GM18861 (cell line): ENCODE measurements around the gene ESRRG.

Source experiments
- ATAC-seq: cut with Tn5 transposase; IDR thresholded peaks from one replicate; pipeline ENCODE4 v1.9.1; 2021; ENCODE audit not compliant: unreplicated experiment

ESRRG gene

GRCh38 chr1:216723274-216723780 is at the start of gene ESRRG:
Gene ESRRG, minus strand, starts transcription at chr1:216723429. Its CDS starts 130 bp downstream, at chr1:216723299.
- ATAC-seq: no peak

DNA sequence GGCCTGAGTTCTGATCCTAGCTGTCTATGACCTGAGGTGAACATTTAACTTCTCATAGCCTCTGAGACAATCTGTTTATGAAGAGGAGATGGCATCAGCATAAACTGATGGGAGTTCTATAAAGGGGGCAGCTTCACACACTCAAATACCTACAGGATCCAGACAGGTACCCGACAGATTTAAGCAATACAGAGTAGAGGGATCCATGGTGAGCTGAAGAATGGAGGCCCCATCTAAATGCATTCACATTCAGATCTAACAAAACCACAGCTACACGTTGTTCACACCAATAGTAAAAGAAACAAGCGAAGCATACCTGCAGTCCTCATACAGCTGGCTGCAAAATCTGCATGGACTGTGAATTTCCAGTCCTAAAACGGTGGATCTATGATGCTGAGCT is 48.7 kb upstream of the ESRRG start:
- no peak for ATAC-seq

GRCh38 chr1:216766633-216767327 is 43.6 kb upstream of the ESRRG start:
- ATAC-seq: no peak

DNA sequence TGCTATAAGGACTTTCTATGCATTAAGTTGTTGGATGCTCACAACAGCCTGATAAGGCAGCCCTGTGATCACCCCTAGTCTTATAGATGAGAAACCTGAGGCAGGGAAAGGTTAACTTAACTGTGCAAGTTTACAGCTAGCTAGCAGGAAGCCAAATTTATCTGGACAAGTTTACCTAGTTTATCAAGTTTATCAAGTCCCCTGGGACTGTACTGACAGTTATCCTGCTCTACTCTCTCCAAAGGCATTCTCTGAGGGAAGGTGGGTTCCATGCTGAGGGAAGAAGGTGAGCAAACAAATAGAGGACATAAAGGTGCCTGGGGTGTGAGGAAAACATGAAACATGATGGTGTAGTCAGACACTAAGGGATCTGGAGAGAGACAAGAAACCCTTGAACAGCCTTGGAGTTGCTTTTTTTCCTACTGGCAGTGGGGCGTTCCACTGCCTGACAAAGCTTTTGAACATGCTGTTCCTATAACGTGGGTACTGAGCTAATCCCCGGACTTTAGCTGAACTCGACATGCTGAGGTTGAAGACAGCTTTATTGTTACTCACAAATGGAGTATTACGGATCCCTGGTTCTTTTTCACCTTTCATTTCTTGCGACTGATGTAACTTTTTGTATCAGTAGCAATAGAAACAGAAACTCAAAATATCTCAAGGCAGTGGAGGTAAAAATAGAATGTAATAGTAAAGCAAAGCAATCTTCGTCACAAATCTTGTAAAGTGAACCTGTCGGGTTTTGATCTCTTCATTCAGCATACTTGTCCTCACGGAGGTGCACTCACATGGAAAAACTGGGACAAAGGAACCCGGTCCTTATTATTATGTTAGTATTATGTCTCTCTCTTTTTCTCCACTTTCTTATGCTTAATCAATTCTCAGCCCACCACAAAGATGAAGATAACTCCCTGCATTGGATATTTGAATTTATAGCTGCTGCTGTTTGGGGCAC is 42.4 kb upstream of the ESRRG start:
- ATAC-seq: no peak

DNA sequence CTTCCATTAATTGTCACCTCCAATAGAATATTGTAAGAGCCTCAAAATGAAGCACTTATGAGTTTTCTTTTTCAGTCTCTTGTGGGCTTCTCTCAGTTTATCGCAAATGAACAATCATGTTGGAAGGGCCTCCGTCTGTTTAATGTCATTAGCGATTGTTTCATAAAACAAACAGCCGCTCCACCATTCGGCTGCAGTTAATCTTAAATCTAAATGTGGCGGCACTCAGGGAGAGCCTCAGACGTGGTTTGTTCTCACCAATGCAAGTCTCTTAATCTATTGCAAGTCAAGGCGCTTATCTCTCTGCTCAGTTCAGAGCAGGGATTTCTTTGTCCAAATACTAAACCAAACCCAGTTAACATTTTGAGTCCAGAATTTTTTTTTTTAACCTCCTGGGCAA is 34.9 kb upstream of the ESRRG start:
- ATAC-seq: no peak

GRCh38 chr1:216757110-216757509 is 33.9 kb upstream of the ESRRG start:
- ATAC-seq: no peak

GRCh38 chr1:216750961-216751360 is 27.7 kb upstream of the ESRRG start:
- ATAC-seq: no peak

DNA sequence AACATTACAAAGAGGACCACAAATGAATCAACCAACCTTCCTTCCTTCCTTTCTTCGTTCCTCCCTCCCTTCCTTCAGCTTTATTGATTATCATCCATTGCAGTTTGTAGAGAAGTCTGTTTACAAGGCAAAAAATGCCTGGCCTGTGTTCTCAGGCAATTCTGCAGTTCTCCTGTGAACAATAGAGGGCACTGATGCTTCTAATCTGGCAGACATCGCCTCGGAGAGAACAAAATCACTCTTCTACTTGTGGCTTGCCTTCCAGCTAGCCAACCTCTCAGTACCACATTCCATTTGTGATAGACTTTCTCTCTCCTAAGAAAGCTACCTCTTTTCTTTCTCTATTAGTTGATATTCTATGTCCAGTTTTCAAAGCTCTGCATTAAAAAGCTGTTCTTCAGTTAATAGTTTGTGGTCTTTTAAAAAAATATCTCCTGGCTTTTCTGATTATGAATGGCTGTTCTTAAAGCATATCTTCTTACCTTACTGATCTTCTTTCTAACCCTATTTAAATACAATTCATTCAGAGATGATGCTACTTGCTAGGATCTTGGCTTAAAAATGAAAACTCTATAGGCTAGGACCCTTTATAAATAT is 26.9 kb upstream of the ESRRG start:
- no peak for ATAC-seq

GRCh38 chr1:216749232-216749631 is 26.0 kb upstream of the ESRRG start:
- ATAC-seq: no peak

DNA sequence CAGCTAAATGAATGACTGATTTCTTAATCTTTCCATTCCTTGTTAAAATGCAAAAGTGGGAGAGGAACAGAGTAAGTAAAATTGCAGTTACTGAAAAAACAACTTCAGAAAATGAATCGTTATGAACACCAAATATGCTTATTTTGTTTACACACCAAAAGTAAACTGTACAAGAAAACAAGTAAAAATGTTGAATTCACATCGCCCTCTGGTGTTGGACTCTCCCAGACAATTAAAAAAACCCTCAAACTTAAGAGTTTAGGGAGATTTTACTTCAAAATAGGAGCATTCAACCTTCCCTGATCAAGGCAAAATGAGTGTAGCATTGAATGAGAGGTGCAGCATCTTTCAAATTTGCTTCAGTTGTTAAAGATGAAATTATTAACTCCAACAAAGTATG is 19.4 kb upstream of the ESRRG start:
- ATAC-seq: no peak

DNA sequence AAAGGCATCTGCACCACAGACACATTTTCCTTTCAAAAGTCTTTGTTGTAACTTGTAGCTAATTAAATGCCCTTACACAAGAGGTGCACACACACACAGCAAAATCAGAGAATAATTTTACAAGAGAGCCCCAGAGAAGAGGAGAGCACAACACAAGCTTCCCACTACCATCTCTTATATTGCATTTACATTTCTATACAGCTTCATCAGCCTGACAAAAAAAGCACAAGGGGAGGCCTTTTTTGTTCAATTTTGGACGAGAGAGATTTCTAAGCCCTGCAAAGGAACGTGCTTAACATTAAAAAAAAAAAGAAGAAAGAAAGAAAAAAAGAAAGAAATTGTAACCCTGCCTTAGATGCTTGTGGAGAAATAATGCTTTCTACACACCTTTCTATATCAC is 17.1 kb upstream of the ESRRG start:
- no peak for ATAC-seq

DNA sequence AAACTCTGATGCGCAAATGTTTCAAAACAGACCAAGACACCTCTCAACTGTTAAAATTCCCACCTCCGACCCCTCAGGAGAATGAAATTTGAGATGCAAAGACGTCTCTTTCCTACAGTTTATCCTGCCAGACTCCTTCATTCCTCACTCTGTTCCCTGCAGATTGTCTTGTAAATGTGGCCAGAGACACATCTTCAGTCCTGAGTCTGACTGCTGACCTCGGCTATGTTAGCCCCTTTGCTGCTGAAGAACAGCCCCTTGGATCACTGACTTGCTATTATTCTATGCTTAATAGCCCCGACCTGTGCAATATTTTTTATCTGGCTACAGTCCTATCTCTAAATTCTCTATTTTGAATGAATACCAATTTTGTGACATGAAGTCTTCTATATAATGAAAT is 16.6 kb upstream of the ESRRG start:
- no peak for ATAC-seq

DNA sequence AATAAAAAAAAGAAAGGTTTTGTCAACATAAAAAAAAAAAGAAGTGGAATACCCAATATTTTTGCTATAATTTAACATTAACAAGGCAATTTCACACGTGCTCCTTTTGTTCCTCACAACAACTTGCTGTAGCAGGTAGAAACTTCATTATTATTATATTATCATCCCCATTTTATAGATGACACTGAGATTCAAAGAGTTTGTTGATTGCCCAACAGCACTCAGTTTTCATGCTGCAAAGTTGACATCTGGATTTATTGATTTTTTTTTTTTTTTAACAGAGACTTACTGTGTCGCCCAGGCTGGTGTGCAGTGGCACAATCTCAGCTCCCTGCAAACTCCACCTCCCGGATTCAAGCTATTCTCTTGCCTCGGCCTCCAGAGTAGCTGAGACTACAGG is 8.9 kb upstream of the ESRRG start:
- ATAC-seq: no peak

DNA sequence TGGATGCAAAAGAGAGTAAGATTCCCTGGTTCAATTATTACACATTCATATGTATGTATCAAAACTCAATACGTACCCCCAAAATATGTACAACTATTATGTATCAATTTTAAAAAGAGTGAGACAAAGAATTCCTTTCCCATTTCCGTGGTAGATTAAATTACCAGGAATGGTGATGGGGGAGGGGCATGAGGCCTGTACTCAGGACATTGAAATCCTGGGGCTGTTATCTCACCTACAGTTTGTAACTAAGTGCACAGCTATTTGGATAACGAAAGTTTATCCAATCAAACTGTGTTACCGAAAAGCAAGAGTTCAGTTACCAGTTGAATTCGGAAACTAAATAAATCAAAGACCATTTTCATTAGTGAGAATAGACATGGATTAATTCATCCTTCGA is 8.3 kb upstream of the ESRRG start:
- no peak for ATAC-seq

GRCh38 chr1:216726435-216726834 is 3.2 kb upstream of the ESRRG start:
- no peak for ATAC-seq

DNA sequence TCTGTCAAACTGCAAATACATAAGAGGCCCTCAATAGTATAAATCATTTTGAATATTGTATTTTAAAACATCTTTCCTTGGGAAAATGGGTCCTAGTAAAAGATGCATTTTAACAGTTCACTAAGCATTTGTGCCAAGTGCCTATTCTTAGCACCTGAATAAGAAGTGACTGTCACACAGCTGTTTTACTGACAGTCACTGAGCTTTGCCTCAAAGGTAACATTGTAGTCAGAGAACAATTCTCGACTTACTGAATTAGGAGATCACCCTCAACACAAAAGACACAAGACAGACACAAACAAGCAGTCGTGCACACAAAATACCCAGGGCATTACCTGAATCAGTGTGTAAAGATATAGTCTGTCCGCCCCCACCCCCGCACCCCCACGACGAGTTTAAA is 408 bp downstream of the ESRRG start:
- ATAC-seq: no peak

DNA sequence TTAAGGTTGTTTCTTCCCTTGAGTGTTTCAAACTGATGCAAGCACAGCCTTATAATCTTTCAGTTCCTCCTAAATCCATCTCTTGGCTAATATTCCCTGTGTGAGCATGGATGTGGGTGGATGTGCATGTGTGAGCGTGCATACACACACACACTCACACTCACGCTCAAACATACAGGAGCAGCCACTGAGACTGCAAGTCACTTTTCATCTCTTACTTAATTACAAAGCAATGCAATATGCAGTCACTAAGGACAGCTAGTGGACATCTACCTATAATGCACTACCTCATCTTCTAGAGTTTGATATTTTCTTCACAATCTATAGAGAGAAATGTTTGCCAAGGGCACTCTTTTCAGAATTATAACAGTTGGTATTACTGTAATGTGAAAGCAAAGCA is 1.4 kb downstream of the ESRRG start:
- ATAC-seq: no peak

DNA sequence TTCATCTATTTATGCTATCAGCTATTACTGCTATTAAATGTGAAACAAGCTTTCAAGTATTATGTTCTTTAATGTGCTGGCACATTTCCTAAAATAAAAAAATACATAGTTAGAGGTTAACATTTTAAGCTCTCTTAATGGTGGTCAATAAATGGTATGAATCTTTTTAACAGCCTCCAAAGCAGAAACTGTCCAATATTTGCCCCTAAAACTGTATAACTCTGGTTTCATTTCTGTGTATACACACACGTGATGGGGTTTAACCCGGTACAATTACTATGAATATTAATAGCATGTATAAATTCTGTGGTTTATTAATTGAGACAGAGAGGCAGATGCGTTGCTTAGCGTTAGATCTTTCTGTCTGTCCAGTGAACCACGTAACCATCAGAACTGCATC is 2.2 kb downstream of the ESRRG start:
- ATAC-seq: no peak

GRCh38 chr1:216711712-216712111 is 11.5 kb downstream of the ESRRG start:
- ATAC-seq: no peak

- ATAC-seq: no peak
Observed at GRCh38 chr1:216710598-216711333, 12.5 kb downstream of the ESRRG start.

DNA sequence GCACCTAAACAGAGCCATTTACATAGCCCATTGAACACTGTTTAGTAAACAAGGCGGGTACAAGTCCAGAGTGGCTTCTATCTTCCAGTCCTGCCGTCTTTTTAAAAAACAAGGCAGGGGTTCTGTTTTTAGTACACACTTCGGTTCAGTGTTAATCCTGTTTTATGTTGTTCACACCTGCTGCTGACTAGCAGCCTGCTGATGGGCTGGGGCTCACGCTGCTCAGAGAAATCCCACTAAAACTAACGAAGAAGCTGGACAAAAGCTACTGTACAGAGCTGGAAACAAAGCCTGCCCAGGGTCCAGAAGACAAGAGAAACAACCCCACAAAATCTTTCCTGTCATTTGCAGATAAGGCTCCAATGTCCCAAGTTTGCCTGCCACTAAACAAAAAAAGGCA is 13.2 kb downstream of the ESRRG start:
- no peak for ATAC-seq
